HG02973 (cell line): ENCODE measurements around the gene NOP56.

Experiments used
- ATAC-seq: cut with Tn5 transposase; IDR thresholded peaks from one replicate; pipeline ENCODE4 v1.9.1; 2021; ENCODE audit warnings: moderate library complexity; ENCODE audit not compliant: unreplicated experiment

Gene NOP56

GRCh38 chr20:2699775-2700413, 47.5 kb downstream of the NOP56 start:
- no peak for ATAC-seq

GRCh38 chr20:2700913-2701620, 48.6 kb downstream of the NOP56 start:
- no peak for ATAC-seq

GRCh38 chr20:2701671-2702081, 49.2 kb downstream of the NOP56 start:
- ATAC-seq, result no peak

- no peak for ATAC-seq
These were observed 51.5 kb downstream of the NOP56 start for GRCh38 chr20:2703716-2704475.

GRCh38 chr20:2705931-2706645, 53.7 kb downstream of the NOP56 start:
- ATAC-seq, result no peak

- ATAC-seq, result no peak
These were observed 54.4 kb downstream of the NOP56 start for GRCh38 chr20:2706688-2707352.

- ATAC-seq, result no peak
These were observed 55.1 kb downstream of the NOP56 start for GRCh38 chr20:2707353-2708072.
